ENCODE measurements around the gene ADAMTS17. TPM values are rescaled to one million over a fixed set of nuclear protein-coding genes. Genes with fewer than 3 reads are reported as not detected.
"Not testable (repeated sequence)": the region's sequence is repeated elsewhere in the genome, so short reads cannot be mapped to it uniquely, and the experiment has no call there.

ADAMTS17 gene
- total and polyA plus RNA-seq, 2 experiments from 2014 or later: 0.69 to 3.3 TPM

DNA sequence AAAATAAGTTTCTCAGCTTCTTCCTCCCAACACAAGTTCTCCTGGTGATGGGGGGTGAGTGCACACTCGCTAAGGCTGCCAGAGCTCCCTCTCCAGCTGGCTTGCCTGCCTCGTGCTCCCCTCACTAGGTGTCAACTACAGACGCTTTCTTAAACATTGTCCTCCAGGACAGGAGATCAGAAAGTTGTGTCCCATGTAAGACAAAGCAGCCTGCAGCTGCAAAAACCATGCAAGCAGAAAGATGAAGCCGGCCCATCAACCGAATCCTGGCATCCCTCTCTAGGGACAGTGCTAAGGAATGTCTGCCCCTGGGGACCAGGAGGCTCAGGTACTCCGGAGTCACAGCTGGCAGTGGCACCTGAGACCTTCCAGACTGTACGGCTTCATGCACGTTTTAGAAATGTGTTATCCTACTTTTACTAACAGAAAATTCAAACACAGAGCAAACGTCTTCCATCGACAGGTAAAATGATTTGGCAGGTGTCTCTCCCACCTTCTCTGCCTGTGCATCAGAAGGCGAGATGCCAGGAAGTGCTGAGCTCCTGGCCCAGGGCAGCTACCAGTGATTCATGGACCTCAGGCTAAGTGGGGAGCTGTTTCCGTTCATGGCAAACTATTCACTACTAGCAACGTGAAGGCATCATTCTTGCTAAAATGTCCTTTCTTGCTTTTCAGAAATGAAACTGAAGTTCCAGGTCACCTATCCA is 246.1 kb downstream of the ADAMTS17 start:
- Histone ChIP-seq H3K36me3 (no peaks in the 10 kb centered on the region), H3K9me3 (ENCODE audit: low read depth) (no peaks in the 10 kb centered on the region), H3K4me1 (ENCODE audit: low read depth) (peaks cover 13% of the 10 kb centered on the region), H3K4me3 (no peak overlapping the region), H3K27ac (no peak overlapping the region), H3K27me3 (no peaks in the 10 kb centered on the region)
- DNase-seq (ENCODE audit: low read depth in 1 of 2, low spot score in 1 of 2): no peak
- TF ChIP-seq, protein P1, sequence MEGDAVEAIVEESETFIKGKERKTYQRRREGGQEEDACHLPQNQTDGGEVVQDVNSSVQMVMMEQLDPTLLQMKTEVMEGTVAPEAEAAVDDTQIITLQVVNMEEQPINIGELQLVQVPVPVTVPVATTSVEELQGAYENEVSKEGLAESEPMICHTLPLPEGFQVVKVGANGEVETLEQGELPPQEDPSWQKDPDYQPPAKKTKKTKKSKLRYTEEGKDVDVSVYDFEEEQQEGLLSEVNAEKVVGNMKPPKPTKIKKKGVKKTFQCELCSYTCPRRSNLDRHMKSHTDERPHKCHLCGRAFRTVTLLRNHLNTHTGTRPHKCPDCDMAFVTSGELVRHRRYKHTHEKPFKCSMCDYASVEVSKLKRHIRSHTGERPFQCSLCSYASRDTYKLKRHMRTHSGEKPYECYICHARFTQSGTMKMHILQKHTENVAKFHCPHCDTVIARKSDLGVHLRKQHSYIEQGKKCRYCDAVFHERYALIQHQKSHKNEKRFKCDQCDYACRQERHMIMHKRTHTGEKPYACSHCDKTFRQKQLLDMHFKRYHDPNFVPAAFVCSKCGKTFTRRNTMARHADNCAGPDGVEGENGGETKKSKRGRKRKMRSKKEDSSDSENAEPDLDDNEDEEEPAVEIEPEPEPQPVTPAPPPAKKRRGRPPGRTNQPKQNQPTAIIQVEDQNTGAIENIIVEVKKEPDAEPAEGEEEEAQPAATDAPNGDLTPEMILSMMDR (IDR thresholded peaks at IDR 0.05; ENCODE audit: low read depth, low read length): no peak

DNA sequence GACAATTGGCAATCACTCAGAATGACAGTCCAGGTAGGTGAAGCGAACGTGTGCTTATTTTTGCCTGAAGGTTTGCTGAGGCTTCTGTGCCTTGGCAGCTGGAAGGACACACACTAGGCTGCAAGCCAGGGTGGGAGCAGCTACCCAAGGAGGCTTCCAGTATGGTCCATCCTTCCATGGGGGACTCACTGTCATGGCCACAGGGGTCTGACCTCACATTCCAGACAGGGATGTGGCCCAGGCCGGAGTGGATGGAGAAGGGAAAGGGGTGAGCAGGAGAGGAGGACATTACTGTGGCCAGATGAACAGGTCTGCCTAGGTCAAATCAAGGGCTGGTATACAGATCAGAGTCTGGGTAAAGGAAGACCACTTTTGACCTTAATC is 247.7 kb downstream of the ADAMTS17 start:
- Histone ChIP-seq H3K27me3 (no peaks in the 10 kb centered on the region), H3K4me1 (ENCODE audit: low read depth) (peaks cover 13% of the 10 kb centered on the region), H3K36me3 (no peaks in the 10 kb centered on the region), H3K27ac (no peak overlapping the region), H3K9me3 (ENCODE audit: low read depth) (no peaks in the 10 kb centered on the region), H3K4me3 (no peak overlapping the region)
- DNase-seq (ENCODE audit: low read depth in 1 of 2, low spot score in 1 of 2): no peak
- TF ChIP-seq, protein P1 (IDR thresholded peaks at IDR 0.05; ENCODE audit: low read depth, low read length): no peak

DNA sequence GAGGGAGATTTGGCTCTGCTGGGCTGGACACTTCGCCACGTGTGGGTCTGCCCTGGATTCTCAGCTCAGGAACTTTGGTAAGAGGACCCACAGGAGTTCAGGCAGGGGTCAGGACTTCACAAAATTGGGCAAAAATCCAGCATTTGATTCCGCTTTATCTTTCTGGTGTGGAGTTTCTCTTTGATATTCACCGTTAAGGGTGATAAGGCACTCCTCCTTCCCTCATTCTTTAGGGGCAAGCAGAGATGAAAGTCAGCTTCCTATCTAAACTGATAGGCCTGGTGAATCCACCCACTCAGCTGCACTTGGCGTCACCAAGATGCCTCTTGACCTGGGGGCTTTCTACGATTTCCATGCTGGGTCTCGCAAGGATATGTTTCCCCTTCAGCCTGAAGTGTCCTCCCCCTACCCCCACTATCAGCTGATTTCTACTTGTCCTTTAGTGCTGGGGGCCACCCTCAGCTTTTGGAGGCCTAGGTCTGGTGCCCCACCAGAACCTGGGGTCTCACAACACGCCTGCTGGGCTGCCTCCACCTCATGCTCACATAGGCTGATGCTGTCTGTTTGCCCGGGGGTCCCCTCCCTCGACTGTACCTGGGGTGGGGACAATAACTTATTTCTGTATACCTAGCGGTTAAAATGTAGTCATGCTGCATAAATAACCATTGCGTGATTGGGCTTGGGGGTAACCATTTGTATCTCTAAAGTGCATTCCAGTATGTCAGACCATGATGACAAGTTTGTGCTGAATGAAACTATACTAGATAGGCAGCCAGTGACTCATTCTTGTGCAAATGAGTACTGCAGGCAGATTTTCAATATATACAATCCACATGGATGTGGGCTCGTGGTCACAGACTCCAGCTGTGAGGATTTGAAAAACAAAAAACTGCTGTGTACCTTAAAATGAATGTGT is 248.3 kb downstream of the ADAMTS17 start:
- no peaks in the 10 kb centered on the region for H3K36me3 ChIP-seq
- TF ChIP-seq, protein P1 (IDR thresholded peaks at IDR 0.05; ENCODE audit: low read depth, low read length): no peak
- DNase-seq (ENCODE audit: low read depth in 1 of 2, low spot score in 1 of 2): peak in 1 of 2 donors; percentile 79
- H3K9me3 ChIP-seq (ENCODE audit: low read depth): no peaks in the 10 kb centered on the region
- peak overlapping the region; percentile 63 for H3K27ac ChIP-seq
- H3K4me3 ChIP-seq: no peak overlapping the region
- peaks cover 13% of the 10 kb centered on the region for H3K4me1 ChIP-seq (ENCODE audit: low read depth)
- no peaks in the 10 kb centered on the region for H3K27me3 ChIP-seq

DNA sequence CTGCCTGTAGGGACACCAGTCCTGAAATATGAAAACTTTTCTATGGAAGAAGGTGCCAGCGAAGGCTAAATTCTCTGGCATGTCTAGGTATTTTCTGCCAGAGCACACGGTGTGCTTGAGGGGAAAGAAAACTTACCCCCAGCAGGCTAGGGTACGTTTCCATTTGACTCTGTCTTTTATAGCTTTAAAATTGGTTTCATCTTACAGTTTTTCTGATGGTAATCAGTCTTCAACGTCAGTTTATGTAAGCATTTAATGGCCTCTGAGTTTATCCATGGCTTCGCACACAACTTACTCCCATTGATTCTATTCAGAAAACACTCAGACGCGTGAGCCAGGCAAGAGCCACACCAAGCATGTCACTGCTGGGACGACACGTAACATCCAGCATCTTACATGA is 249.7 kb downstream of the ADAMTS17 start:
- Histone ChIP-seq H3K36me3 (no peaks in the 10 kb centered on the region), H3K27me3 (no peaks in the 10 kb centered on the region), H3K4me3 (no peak overlapping the region), H3K4me1 (ENCODE audit: low read depth) (peaks cover 13% of the 10 kb centered on the region), H3K9me3 (ENCODE audit: low read depth) (no peaks in the 10 kb centered on the region), H3K27ac (no peak overlapping the region)
- TF ChIP-seq, protein P1 (IDR thresholded peaks at IDR 0.05; ENCODE audit: low read depth, low read length): no peak
- no peak for DNase-seq (ENCODE audit: low read depth in 1 of 2, low spot score in 1 of 2)

DNA sequence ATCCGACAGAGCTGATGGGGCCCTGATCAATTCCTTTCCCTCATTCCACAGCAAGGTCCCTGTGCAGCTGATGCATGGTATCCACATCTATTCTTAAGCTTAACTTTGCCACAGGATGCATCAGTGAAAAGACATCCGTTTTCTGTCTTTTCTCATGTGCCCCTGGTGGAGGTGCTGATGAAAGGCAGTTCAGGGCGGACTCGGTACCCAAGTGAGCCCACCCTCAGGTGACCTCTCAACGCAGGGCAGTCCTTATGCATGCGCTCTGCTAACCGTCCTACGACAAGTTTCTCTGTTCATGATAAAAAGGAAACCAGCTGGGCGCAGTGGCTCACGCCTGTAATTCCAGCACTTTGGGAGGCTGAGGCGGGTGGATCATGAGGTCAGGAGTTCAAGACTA is 251.4 kb downstream of the ADAMTS17 start:
- Histone ChIP-seq H3K4me1 (ENCODE audit: low read depth) (peaks cover 13% of the 10 kb centered on the region), H3K27ac (no peak overlapping the region), H3K4me3 (no peak overlapping the region), H3K9me3 (ENCODE audit: low read depth) (no peaks in the 10 kb centered on the region), H3K27me3 (no peaks in the 10 kb centered on the region), H3K36me3 (no peaks in the 10 kb centered on the region)
- no peak for DNase-seq (ENCODE audit: low read depth in 1 of 2, low spot score in 1 of 2)
- TF ChIP-seq, protein P1 (IDR thresholded peaks at IDR 0.05; ENCODE audit: low read depth, low read length): no peak

DNA sequence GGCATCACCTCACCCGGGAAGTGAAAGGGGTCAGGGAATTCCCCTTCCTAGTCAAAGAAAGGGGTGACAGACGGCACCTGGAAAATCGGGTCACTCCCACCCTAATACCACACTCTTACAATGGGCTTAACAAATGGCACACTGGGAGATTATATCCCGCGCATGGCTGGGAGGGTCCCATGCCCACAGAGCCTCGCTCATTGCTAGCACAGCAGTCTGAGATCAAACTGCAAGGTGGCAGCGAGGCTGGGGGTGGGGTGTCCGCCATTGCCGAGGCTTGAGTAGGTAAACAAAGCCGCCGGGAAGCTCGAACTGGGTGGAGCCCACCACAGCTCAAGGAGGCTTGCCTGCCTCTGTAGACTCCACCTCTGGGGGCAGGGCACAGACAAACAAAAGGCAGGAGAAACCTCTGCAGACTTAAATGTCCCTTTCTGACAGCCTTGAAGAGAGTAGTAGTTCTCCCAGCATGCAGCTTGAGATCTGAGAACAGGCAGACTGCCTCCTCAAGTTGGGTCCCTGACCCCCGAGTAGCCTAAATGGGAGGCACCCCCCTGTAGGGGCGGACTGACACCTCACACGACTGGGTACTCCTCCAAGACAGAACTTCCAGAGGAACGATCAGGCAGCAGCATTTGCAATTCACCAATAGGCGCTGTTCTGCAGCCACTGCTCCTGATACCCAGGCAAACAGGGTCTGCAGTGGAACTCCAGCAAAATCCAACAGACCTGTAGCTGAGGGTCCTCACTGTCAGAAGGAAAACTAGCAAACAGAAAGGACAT is 257.5 kb downstream of the ADAMTS17 start:
- not testable (repeated sequence) for H3K27ac ChIP-seq; DNase-seq (ENCODE audit: low read depth in 1 of 2, low spot score in 1 of 2); H3K9me3 ChIP-seq (ENCODE audit: low read depth); H3K27me3 ChIP-seq; H3K4me1 ChIP-seq (ENCODE audit: low read depth); H3K36me3 ChIP-seq; H3K4me3 ChIP-seq
